Chondrocyte (in vitro differentiated cells): Measurements from ENCODE around the gene ARHGEF4. TPM values are rescaled to one million over a fixed set of nuclear protein-coding genes. Genes with fewer than 3 reads are reported as not detected.

Experiments used
- DNase-seq: peaks from one replicate; pipeline ENCODE4 v3.0.0; 2021; ENCODE audit warnings: mixed read lengths, low spot score
- H3K27ac Mint-ChIP-seq: one replicate; pipeline ENCODE4 v1.8.0; 2021; ENCODE audit warnings: mild to moderate bottlenecking, moderate library complexity, mixed read lengths; ENCODE audit not compliant: unreplicated experiment
- H3K27me3 Mint-ChIP-seq: 2 replicates; pipeline ENCODE4 v1.8.0; 2021; ENCODE audit warnings: low read depth, mixed read lengths
- H3K36me3 Mint-ChIP-seq: 2 replicates; pipeline ENCODE4 v1.8.0; 2021; ENCODE audit warnings: low read depth, mixed read lengths
- H3K4me1 Mint-ChIP-seq: 2 replicates; pipeline ENCODE4 v1.8.0; 2021; ENCODE audit warnings: low read depth, mild to moderate bottlenecking, mixed read lengths
- H3K4me3 Mint-ChIP-seq: one replicate; pipeline ENCODE4 v1.8.0; 2021; ENCODE audit warnings: mild to moderate bottlenecking, moderate library complexity, mixed read lengths; ENCODE audit not compliant: unreplicated experiment
- H3K9me3 Mint-ChIP-seq: 2 replicates; pipeline ENCODE4 v1.8.0; 2021; ENCODE audit warnings: low read depth, mixed read lengths
- CTCF ChIP-seq: fragments of 200-600 bp; sonication (generic); IDR thresholded peaks from 2 replicates; pipeline ENCODE4 v1.5.0; 2021; ENCODE audit warnings: antibody characterized with exemption, mild to moderate bottlenecking, moderate library complexity
- total RNA-seq: library from RNA; stranded (reverse); gene quantifications from 3 replicates; pipeline ENCODE4 v1.2.1, GENCODE V29; 2021

Gene ARHGEF4
- total RNA-seq, 1 donor from 2014 or later: 12.3 TPM

DNA sequence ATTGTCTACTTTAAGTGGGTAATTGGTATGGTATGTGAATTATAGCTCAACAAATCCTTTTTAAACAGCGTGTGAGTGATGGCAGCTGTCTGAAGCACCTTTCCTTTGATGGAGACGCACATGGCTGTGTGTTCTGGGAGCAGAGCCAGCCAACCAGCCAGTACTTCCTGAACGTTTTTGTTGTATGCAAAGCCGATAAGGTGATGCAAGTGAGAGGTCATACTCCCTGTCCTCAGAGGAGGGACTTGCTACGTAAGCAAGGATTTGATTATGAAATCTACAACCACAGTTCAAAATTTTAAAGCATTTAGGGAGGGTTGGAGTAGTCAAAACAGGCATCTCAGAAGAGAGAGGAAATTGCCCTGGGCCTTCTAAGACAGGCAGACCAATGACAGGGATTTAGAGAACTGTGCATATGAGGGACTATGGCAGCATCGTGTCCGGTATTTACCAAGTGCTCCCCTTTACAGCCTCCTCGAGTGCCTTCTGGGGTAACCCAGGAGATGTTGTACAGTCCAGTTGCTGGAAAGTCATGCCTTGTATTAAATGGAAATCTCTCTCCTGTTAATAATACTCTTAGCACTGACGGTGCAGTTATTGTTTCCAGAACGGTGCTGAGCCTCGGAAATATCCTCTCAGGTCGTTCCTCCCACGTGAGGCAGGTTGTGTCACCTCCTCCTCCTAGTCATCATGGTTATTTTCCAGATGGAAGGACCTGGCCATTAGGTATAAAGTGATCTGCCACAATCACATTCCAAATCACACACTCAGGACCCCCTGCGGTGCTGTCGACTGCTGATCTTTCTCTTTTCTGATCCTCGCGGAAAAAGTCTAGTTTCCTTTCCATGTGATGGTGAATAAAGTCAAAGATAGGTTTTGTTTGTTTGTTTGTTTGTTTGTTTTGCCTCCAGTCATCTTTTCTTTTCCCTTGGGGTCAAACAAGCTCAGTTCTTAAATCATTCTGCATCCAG lies 28.4 kb downstream of the ARHGEF4 start:
- peak; percentile 14 for DNase-seq

GRCh38 chr2:130869441-130870160 lies 32.9 kb downstream of the ARHGEF4 start:
- DNase-seq: no peak
- no peak overlapping the region for H3K27ac Mint-ChIP-seq
- no peak overlapping the region for H3K4me3 Mint-ChIP-seq
- H3K36me3 Mint-ChIP-seq: no peaks in the 10 kb centered on the region
- H3K9me3 Mint-ChIP-seq: no peaks in the 10 kb centered on the region
- H3K4me1 Mint-ChIP-seq: no peaks in the 10 kb centered on the region
- H3K27me3 Mint-ChIP-seq: peaks cover 36% of the 10 kb centered on the region
- no peak for TF ChIP-seq CTCF

More for the DNA sequence above, 28.4 kb downstream of the ARHGEF4 start:
- H3K27ac Mint-ChIP-seq: no peak overlapping the region
- no peak for TF ChIP-seq CTCF
- no peaks in the 10 kb centered on the region for H3K4me1 Mint-ChIP-seq
- H3K9me3 Mint-ChIP-seq: no peaks in the 10 kb centered on the region
- H3K27me3 Mint-ChIP-seq: peaks cover 16% of the 10 kb centered on the region
- no peaks in the 10 kb centered on the region for H3K36me3 Mint-ChIP-seq
- H3K4me3 Mint-ChIP-seq: no peak overlapping the region

DNA sequence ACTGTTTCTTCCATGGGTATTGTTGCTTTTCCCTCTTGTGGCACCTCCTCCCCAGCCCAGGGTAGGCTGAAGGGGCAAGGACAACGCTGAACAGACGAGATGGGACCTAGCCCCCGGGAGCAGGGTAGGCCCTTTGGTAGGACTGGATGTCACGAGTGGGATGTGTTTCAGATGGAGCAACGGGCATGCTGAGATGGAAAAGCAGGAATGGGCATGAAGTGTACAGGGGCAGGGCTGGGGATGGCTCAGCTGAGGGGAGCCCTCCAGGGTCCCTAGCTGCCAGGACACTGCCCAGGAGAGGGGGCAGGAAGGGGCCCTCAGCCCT lies 33.4 kb downstream of the ARHGEF4 start:
- Mint-ChIP-seq H3K36me3 (no peaks in the 10 kb centered on the region), H3K9me3 (no peaks in the 10 kb centered on the region), H3K27me3 (peaks cover 39% of the 10 kb centered on the region), H3K27ac (no peak overlapping the region), H3K4me3 (no peak overlapping the region), H3K4me1 (no peaks in the 10 kb centered on the region)
- no peak for DNase-seq
- TF ChIP-seq CTCF: no peak

GRCh38 chr2:130870779-130871178 lies 34.1 kb downstream of the ARHGEF4 start:
- Mint-ChIP-seq H3K4me3 (no peak overlapping the region), H3K4me1 (no peaks in the 10 kb centered on the region), H3K27me3 (peaks cover 45% of the 10 kb centered on the region), H3K9me3 (no peaks in the 10 kb centered on the region), H3K36me3 (no peaks in the 10 kb centered on the region), H3K27ac (no peak overlapping the region)
- no peak for TF ChIP-seq CTCF
- DNase-seq: no peak

DNA sequence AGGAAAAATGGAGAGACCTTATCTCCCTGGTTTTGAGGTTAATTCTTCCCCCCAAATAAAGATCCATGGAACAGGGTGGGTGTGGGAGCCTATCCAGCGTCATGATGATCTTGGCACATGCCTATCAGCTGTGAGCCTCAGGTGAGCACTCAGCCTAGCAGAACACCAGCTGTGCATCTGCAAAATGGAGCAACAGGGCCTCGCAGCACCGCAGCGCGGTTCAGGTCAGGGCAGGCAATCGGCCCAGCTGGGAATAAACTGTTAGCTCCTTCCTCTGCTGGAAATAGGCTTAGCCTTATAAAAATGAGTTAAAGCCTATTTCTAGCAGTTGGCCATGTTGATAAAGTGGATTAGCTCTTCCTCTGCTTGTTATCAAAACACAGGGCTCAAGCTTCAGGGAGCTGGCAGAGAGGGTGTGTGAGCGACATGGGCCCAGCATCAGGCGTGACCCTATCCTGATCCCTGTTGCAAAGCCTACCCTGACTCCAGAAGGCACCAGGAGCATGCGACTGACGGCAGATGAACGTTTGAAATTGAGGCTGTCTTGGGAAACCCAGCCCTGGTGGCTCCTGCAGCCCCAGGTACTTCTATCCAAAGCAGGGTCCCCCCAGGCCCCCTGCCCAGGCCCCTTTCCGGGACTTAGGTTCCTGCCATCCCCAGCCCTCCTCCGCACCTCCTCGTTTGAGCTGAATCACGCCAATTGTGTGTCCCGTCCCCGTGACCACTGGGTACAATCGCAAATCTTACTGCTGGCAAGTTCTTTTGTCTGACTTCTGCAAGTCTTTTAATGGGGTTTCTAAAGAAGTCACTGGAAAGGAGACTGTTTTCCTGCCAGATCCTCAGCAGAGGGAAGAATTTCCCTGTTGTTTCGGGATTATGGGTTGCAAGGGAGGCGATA lies 35.4 kb downstream of the ARHGEF4 start:
- DNase-seq: no peak
- Mint-ChIP-seq H3K9me3 (no peaks in the 10 kb centered on the region), H3K4me3 (no peak overlapping the region), H3K27me3 (peaks cover 46% of the 10 kb centered on the region), H3K36me3 (no peaks in the 10 kb centered on the region), H3K27ac (no peak overlapping the region), H3K4me1 (no peaks in the 10 kb centered on the region)
- TF ChIP-seq CTCF: no peak
